ENCODE results near the gene SCARF1.
A peak's percentile ranks its signal among the peaks of the same experiment; 100 is the strongest.

The SCARF1 gene

GRCh38 chr17:1607971-1608320 is 37.6 kb downstream of the SCARF1 start:
- Histone ChIP-seq H3K14ac (ENCODE audit: low read length) (no peak overlapping the region), H3K4me2 (ENCODE audit: insufficient read depth, low read length, poor library complexity, severe bottlenecking) (no peak overlapping the region), H2AK5ac (ENCODE audit: low read depth, low read length) (no peak overlapping the region), H4K91ac (ENCODE audit: low read depth, low read length, poor library complexity) (no peak overlapping the region), H3K9me3 (replicated peaks in 1 of 2; ENCODE audit: control insufficient read depth in 2 of 2, insufficient read depth in 1 of 2, low read depth in 1 of 2, low read length in 2 of 2) (peaks cover 0 to 4% of the 10 kb centered on the region in 2 donors), H2BK120ac (ENCODE audit: low read depth, low read length) (no peak overlapping the region), H3K4ac (ENCODE audit: low read length) (no peak overlapping the region), H2BK15ac (ENCODE audit: low read length) (no peak overlapping the region), H3K9ac (ENCODE audit: low read depth, low read length, poor library complexity) (no peak overlapping the region), H3K18ac (ENCODE audit: low read length) (no peak overlapping the region), H3K23ac (ENCODE audit: low read depth, low read length, poor library complexity) (no peak overlapping the region), H2AFZ (ENCODE audit: low read length) (no peak overlapping the region), H3K4me3 (ENCODE audit: low read length in 2 of 2) (no peak overlapping the region), H3K79me1 (ENCODE audit: low read depth, low read length) (no peaks in the 10 kb centered on the region), H2BK12ac (ENCODE audit: low read length) (no peak overlapping the region), H3K27me3 (ENCODE audit: control insufficient read depth in 3 of 3, insufficient read depth in 3 of 3, low read depth in 1 of 3, low read length in 3 of 3) (no peaks in the 10 kb centered on the region), H3K27ac (replicated peaks; ENCODE audit: low read length) (no peak overlapping the region), H3K36me3 (replicated peaks in 1 of 2; ENCODE audit: control insufficient read depth in 2 of 2, insufficient read depth in 2 of 2, low read length in 2 of 2) (peaks cover 4 to 91% of the 10 kb centered on the region in 2 donors), H3K4me1 (ENCODE audit: control insufficient read depth in 2 of 2, insufficient read depth in 1 of 2, low read depth in 1 of 2, low read length in 2 of 2) (peaks cover 0 to 18% of the 10 kb centered on the region in 2 donors), H4K8ac (ENCODE audit: low read depth, low read length) (no peak overlapping the region), H2BK5ac (ENCODE audit: low read length) (no peak overlapping the region)
- no CpG with 5 or more reads among the region's 5 CpGs for WGBS, 2 donors (ENCODE audit: extremely low coverage in 2 of 2, insufficient read length in 2 of 2, insufficient replicate concordance in 1 of 2)
- DNase-seq (ENCODE audit: low spot score) = no peak

- WGBS, 2 donors (ENCODE audit: extremely low coverage in 2 of 2, insufficient read length in 2 of 2, insufficient replicate concordance in 1 of 2) = no CpG with 5 or more reads among the region's 26 CpGs
- Histone ChIP-seq H3K23ac (ENCODE audit: low read depth, low read length, poor library complexity) (no peak overlapping the region), H3K4me2 (ENCODE audit: insufficient read depth, low read length, poor library complexity, severe bottlenecking) (no peak overlapping the region), H3K4ac (ENCODE audit: low read length) (no peak overlapping the region), H3K18ac (ENCODE audit: low read length) (no peak overlapping the region), H3K4me1 (ENCODE audit: control insufficient read depth in 2 of 2, insufficient read depth in 1 of 2, low read depth in 1 of 2, low read length in 2 of 2) (peaks cover 0 to 18% of the 10 kb centered on the region in 2 donors), H3K14ac (ENCODE audit: low read length) (peak overlapping the region; percentile 56), H4K91ac (ENCODE audit: low read depth, low read length, poor library complexity) (no peak overlapping the region), H3K27ac (replicated peaks; ENCODE audit: low read length) (no peak overlapping the region), H2BK15ac (ENCODE audit: low read length) (no peak overlapping the region), H2AFZ (ENCODE audit: low read length) (no peak overlapping the region), H2AK5ac (ENCODE audit: low read depth, low read length) (peak overlapping the region; percentile 21), H2BK120ac (ENCODE audit: low read depth, low read length) (no peak overlapping the region), H3K27me3 (ENCODE audit: control insufficient read depth in 3 of 3, insufficient read depth in 3 of 3, low read depth in 1 of 3, low read length in 3 of 3) (no peaks in the 10 kb centered on the region), H3K9me3 (replicated peaks in 1 of 2; ENCODE audit: control insufficient read depth in 2 of 2, insufficient read depth in 1 of 2, low read depth in 1 of 2, low read length in 2 of 2) (peaks cover 5 to 16% of the 10 kb centered on the region in 2 donors), H3K79me1 (ENCODE audit: low read depth, low read length) (peaks cover 1% of the 10 kb centered on the region), H4K8ac (ENCODE audit: low read depth, low read length) (no peak overlapping the region), H3K4me3 (ENCODE audit: low read length in 2 of 2) (no peak overlapping the region), H3K9ac (ENCODE audit: low read depth, low read length, poor library complexity) (peak overlapping the region; percentile 63), H2BK12ac (ENCODE audit: low read length) (no peak overlapping the region), H3K36me3 (replicated peaks in 1 of 2; ENCODE audit: control insufficient read depth in 2 of 2, insufficient read depth in 2 of 2, low read length in 2 of 2) (peaks cover 3 to 89% of the 10 kb centered on the region in 2 donors), H2BK5ac (ENCODE audit: low read length) (no peak overlapping the region)
- DNase-seq (ENCODE audit: low spot score) = no peak
Observed at GRCh38 chr17:1606352-1606985, 39.1 kb downstream of the SCARF1 start.

- H3K9me3 ChIP-seq (replicated peaks in 1 of 2; ENCODE audit: control insufficient read depth in 2 of 2, insufficient read depth in 1 of 2, low read depth in 1 of 2, low read length in 2 of 2) = peaks cover 8 to 21% of the 10 kb centered on the region in 2 donors
- no peak overlapping the region for H2AFZ ChIP-seq (ENCODE audit: low read length)
- H3K27me3 ChIP-seq (ENCODE audit: control insufficient read depth in 3 of 3, insufficient read depth in 3 of 3, low read depth in 1 of 3, low read length in 3 of 3) = no peaks in the 10 kb centered on the region
- no peak overlapping the region for H2BK120ac ChIP-seq (ENCODE audit: low read depth, low read length)
- H4K8ac ChIP-seq (ENCODE audit: low read depth, low read length) = no peak overlapping the region
- no peak overlapping the region for H4K91ac ChIP-seq (ENCODE audit: low read depth, low read length, poor library complexity)
- WGBS, 2 donors (ENCODE audit: extremely low coverage in 2 of 2, insufficient read length in 2 of 2, insufficient replicate concordance in 1 of 2) = no CpG with 5 or more reads among the region's 19 CpGs
- H2AK5ac ChIP-seq (ENCODE audit: low read depth, low read length) = no peak overlapping the region
- H3K27ac ChIP-seq (replicated peaks; ENCODE audit: low read length) = no peak overlapping the region
- H2BK15ac ChIP-seq (ENCODE audit: low read length) = no peak overlapping the region
- H2BK12ac ChIP-seq (ENCODE audit: low read length) = no peak overlapping the region
- H3K23ac ChIP-seq (ENCODE audit: low read depth, low read length, poor library complexity) = no peak overlapping the region
- H3K4ac ChIP-seq (ENCODE audit: low read length) = no peak overlapping the region
- no peak overlapping the region for H3K4me3 ChIP-seq (ENCODE audit: low read length in 2 of 2)
- peak overlapping the region; percentile 24 for H3K9ac ChIP-seq (ENCODE audit: low read depth, low read length, poor library complexity)
- H3K36me3 ChIP-seq (replicated peaks in 1 of 2; ENCODE audit: control insufficient read depth in 2 of 2, insufficient read depth in 2 of 2, low read length in 2 of 2) = peaks cover 5 to 88% of the 10 kb centered on the region in 2 donors
- DNase-seq (ENCODE audit: low spot score) = no peak
- no peak overlapping the region for H3K4me2 ChIP-seq (ENCODE audit: insufficient read depth, low read length, poor library complexity, severe bottlenecking)
- peaks cover 3% of the 10 kb centered on the region for H3K79me1 ChIP-seq (ENCODE audit: low read depth, low read length)
- peaks cover 0 to 18% of the 10 kb centered on the region in 2 donors for H3K4me1 ChIP-seq (ENCODE audit: control insufficient read depth in 2 of 2, insufficient read depth in 1 of 2, low read depth in 1 of 2, low read length in 2 of 2)
- H3K14ac ChIP-seq (ENCODE audit: low read length) = no peak overlapping the region
- H3K18ac ChIP-seq (ENCODE audit: low read length) = peak overlapping the region; percentile 48
- H2BK5ac ChIP-seq (ENCODE audit: low read length) = no peak overlapping the region
Observed at GRCh38 chr17:1605681-1606351, 39.7 kb downstream of the SCARF1 start.

- Histone ChIP-seq H3K27ac (replicated peaks; ENCODE audit: low read length) (no peak overlapping the region), H3K18ac (ENCODE audit: low read length) (peak overlapping the region; percentile 83), H3K4me1 (ENCODE audit: control insufficient read depth in 2 of 2, insufficient read depth in 1 of 2, low read depth in 1 of 2, low read length in 2 of 2) (peaks cover 0 to 18% of the 10 kb centered on the region in 2 donors), H2BK5ac (ENCODE audit: low read length) (peak overlapping the region; percentile 67), H3K23ac (ENCODE audit: low read depth, low read length, poor library complexity) (no peak overlapping the region), H3K79me1 (ENCODE audit: low read depth, low read length) (peaks cover 3% of the 10 kb centered on the region), H2BK15ac (ENCODE audit: low read length) (no peak overlapping the region), H3K9me3 (replicated peaks in 1 of 2; ENCODE audit: control insufficient read depth in 2 of 2, insufficient read depth in 1 of 2, low read depth in 1 of 2, low read length in 2 of 2) (peaks cover 8 to 21% of the 10 kb centered on the region in 2 donors), H3K14ac (ENCODE audit: low read length) (no peak overlapping the region), H3K4ac (ENCODE audit: low read length) (no peak overlapping the region), H3K27me3 (ENCODE audit: control insufficient read depth in 3 of 3, insufficient read depth in 3 of 3, low read depth in 1 of 3, low read length in 3 of 3) (no peaks in the 10 kb centered on the region), H2BK120ac (ENCODE audit: low read depth, low read length) (no peak overlapping the region), H3K4me2 (ENCODE audit: insufficient read depth, low read length, poor library complexity, severe bottlenecking) (no peak overlapping the region), H3K4me3 (ENCODE audit: low read length in 2 of 2) (no peak overlapping the region), H4K8ac (ENCODE audit: low read depth, low read length) (no peak overlapping the region), H3K36me3 (replicated peaks in 1 of 2; ENCODE audit: control insufficient read depth in 2 of 2, insufficient read depth in 2 of 2, low read length in 2 of 2) (peaks cover 5 to 80% of the 10 kb centered on the region in 2 donors), H4K91ac (ENCODE audit: low read depth, low read length, poor library complexity) (no peak overlapping the region), H2BK12ac (ENCODE audit: low read length) (no peak overlapping the region), H3K9ac (ENCODE audit: low read depth, low read length, poor library complexity) (peak overlapping the region; percentile 51), H2AFZ (ENCODE audit: low read length) (no peak overlapping the region), H2AK5ac (ENCODE audit: low read depth, low read length) (no peak overlapping the region)
- no CpG with 5 or more reads among the region's 35 CpGs for WGBS, 2 donors (ENCODE audit: extremely low coverage in 2 of 2, insufficient read length in 2 of 2, insufficient replicate concordance in 1 of 2)
- no peak for DNase-seq (ENCODE audit: low spot score)
Observed at GRCh38 chr17:1604831-1605528, 40.6 kb downstream of the SCARF1 start.

Measured in neuronal stem cell (in vitro differentiated cells).